GM15510 (cell line): ENCODE data around the gene MEF2A.

Source experiments
- POLR2A ChIP-seq: IDR thresholded peaks from 3 replicates; pipeline ENCODE4 v1.6.1; 2011; ENCODE audit warnings: borderline replicate concordance; ENCODE audit not compliant: insufficient read length; ENCODE audit errors: extremely low read depth

MEF2A gene

DNA sequence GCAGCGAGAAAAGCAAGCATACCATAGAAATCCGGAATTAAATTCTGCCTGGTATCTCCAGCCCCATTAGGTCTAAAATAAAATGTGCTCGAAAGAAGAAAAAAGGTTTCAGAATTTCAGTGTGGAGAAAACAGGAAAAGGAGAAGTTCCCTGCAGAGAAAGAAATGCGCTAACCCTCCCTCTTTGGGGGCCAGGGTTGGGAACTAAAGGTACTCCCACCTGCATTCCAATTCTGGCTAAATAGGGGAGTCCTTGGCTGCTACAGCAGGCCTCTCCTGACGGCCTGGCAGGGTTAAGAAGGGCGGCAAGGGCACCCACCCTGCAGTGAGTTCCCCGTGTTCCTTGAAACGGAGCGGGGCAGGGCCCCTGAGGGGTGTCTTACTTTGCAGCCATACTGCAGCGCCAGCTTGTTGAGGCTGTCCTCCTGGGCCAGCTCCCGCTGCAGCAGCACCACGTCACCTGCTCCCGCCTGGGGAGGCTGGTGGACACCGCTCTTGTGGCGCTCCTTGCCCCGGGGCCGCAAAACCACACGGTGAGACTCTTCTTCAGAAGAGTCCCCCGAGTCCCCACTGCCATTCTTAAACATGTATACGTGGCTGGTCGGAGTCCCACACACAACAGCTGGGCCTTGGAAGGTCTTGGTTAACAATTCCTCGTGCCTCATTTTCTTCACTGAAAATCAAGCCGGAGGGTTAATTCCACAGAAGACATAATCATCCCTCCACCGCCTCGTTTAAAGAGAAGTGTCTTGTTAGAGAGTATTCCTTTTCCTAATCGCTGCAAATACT lies 165.7 kb downstream of the MEF2A start:
- no peak for TF ChIP-seq POLR2A

DNA sequence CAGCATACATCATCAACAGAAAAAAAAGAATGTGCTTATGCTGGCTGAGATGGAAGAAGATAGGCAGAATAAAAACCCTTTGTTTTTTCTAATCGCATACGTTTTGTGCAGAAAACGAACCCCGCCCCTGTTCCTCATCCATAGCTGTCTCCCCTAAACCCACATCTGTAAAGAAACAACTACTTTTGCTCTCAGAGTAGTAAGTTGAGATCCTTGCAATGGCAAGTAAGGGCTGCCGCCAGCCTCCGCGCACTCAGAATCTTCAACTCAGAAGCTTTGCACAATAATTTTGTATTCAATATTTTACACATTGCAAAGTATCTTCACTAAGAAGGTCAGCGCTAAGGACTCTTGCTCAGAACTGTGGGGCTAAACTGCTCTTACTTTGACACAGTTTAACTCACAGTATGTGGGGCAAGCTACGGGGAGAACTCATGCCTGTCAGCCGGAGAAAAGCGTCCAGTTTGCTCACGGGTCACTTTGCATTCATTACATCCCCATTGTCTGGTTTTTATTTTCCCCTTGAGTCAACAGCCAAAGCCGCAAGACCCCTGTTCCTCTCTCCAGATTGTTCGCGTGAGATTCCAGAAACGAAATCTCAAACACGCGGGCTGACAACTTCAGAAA lies 166.5 kb downstream of the MEF2A start:
- TF ChIP-seq POLR2A = no peak

DNA sequence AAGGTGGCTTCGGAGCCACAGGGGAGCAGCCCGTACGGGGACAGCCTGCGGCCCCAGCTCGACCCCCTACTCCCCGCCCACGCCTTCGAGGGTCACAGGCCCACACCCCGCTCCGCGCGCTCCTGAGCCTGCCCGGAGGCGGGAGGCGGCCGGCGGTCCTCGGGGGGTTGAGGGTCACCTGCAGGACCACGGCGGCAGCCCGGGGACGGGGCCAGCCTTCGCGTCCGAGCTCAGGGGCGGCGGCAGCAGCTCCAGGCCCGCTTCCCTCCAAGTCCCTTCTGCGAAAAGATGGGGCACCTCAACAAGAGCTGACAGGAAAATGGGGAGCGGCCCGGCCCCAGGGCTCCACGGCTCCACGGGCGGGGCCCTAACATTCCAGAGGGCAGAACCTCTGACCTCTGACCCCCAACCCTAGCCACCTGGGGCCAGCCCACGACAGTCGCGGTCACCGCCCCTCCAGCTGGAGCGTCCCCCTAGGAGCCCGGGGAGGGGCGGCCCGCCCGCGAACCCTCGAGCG lies 167.0 kb downstream of the MEF2A start:
- TF ChIP-seq POLR2A = no peak

DNA sequence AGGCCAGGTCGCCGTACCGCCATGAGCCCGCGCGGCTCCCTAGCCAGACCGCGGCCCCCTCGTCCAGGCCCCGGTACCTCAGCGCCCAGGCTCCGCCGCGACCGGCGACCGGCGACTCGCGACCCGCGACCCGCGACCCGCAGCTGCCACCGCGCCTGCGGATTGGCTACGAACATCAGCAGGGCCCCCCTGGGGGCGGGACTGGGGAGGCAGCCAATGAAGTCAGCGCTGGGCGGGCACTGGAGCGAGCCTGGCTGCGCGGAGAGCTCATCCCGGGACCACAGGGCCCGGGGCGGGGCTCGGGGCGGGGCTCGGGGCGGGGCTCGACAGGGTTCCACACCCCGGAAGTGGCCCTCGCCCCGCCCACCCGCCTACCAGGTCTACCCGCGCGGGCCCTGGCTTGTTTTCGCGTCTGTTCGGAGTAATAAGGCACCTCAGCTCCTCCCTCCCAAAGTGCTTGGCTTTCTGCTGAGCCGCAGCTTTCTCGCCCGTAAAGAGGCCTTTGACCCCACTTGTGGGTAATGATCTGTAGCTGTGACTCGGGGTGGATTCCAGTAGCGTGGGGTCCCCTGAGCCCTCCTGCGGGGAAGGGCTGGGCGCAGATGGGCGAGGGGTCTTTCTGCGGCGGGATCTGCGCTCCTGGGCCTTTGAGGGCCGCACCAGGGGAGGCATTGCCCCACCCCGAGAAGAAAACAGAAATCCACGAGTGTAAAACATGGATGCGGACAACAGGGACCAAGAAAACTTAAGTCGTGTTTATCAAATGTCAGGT lies 167.7 kb downstream of the MEF2A start, which contains the start of gene LYSMD4:
Gene LYSMD4 (minus strand): TSS at position 170 of the 772 bp plus-strand sequence. CDS start 1,438 bp downstream, outside the sequence.
- TF ChIP-seq POLR2A = peak; percentile 67

DNA sequence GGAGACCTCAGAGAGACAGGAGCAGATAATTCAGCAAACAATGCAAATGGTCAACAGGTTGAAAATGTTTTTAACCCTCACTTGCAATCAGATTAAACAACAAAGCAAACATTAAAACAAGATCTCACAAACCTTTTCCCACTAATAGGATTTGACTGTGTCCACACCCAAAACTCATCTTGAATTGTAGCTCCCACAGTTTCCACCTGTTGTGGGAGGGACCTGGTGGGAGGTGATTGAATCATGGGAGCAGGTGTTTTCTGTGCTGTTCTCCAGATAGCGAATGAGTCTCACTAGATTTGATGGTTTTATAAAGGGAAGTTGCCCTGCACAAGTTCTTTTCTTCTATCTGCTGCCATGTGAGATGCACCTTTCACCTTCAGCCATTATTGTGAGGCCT lies 168.8 kb downstream of the MEF2A start:
- TF ChIP-seq POLR2A = no peak

DNA sequence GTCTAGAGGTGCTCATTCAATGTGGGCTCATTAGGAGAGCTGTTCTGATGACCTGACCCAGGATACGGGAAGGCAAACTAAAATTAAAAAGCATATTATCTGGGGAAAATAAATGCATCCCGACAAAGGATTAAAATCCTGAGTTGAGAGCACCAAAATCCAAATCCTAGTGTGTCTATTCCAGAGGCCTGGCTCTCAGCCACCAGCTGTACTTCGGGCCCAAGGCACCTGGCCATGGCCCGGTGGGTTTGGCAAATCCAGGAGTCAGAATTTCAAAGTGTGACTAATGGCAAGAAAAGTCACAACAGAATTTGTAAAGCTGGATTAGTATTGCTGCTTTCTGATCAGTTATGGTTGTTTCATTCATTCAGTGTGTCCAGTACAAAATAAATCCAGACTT lies 170.1 kb downstream of the MEF2A start:
- no peak for TF ChIP-seq POLR2A

DNA sequence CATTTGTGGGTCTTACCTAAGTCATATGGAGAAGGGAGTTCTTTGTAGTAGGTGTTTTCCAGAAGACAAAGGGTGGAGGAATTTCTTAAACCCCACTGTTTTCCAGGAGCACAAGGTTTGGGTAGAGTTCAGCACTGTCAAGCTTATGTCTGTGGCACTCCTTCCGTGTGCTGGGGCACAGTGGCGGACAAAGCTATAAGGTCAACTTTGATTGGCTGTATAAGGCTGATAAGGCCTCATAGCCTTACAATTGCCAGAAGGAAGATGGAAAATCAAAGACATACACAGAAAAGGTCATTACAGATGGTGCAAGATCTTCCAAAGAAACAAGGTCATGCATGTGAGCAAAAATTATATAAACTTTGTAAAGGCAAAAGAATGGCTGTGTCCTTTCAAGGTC lies 170.9 kb downstream of the MEF2A start:
- TF ChIP-seq POLR2A = no peak

DNA sequence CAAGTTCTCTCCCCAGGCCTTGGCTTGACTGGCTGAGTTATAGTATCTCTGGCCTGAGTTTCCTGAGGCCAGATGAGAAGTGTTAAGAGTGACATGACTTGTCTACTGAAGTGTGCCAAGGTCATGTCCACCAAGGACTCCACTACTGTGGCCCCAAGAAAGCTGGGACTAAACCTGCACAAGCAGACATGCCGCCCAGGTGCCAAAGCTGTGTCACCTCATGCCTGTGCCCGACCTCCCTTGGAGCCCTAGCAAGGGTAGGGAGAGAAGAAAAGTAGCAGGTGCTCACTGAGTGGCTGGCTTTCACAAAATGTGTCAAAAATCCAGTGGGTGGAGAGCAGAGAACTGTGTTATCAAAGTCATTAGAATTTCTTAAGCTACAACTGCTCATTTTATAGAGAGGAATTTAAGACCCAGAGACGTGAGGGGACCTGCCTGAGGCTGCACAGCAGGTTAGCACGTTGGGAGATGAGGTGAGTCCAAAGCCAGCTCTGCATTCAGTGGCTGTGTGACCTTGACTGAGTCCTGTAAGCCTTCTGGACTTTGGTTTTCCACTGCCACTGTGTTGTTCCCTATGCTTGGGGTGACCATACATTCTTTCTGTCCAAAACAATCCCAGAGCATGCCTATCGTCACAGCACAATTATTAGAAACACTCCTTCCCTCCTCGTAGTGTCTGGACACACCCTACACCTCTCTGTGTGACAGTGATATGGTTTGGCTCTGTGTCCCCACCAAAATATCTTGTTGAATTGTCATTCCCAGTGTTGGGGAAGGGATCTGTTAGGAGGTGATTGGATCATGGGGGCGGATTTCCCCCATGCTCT lies 172.4 kb downstream of the MEF2A start:
- TF ChIP-seq POLR2A = no peak

DNA sequence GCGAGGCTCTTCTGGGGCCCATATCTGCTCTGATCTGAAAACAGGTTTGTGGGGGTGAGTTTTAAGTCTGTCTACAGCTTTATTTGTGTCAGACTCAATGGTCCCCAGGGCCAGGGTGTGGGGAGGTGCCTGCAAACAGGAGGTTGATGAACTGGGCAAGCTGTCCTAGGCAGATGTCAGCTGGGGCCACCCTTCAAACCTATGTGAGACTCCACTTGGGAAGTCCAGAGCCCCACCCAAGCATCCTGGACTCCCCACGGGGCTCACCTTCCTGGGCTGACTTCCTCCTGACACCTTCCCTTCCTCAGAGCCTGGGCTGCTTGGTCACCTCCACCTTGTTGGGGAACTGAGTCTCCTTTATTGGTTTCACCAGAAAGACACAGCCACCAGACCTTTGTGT lies 176.1 kb downstream of the MEF2A start:
- no peak for TF ChIP-seq POLR2A

DNA sequence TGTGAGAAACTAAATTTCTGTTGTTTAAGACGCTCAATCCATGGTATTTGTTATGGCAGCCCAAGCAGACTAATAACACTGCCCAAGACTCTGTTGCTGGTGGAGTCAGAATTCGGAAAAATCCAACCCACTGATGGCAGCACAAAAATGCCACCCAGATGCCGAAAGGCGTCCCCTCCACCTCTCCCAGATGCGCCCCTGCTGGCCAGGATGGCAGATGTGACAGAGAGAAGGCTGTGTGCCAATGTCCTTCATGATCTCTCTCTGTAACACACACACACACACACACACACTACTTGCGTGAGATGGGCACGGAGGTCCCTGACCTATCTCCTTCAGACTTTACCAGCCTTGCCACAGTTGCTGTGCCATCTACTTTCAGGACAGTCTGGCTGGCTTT lies 178.4 kb downstream of the MEF2A start:
- no peak for TF ChIP-seq POLR2A

DNA sequence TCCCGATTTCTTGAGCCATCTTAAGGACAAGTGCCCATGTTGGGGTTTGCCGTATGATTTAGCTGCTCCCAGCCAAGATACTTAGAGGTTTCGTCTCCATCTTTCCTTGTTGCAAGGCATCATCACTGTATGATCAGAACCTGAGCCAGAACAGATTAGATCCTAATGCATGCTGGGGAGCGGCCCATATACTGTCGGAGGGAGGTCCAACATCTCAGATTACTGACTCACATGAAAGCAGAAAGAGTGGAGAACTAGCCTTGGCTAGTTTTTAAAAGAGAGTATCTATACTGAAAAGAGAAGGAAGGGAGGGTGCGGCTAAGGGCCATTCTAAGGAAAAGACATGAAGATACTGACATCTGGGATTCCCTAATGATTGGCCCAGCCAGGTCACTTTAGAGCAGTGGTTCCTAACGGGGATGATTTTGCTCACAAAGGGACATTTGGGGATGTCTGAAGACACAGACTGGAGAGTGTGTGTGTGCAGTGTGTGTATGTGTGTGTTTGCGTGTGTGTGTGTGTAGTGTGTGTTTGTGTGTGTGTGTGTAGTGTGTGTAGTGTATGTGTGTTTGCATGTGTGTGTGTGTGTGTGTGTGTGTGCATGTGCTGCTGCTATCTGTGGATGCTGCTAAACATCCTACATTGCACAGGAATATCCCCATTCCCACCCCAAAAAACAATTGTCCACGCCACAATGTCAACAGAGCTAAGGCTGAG lies 179.7 kb downstream of the MEF2A start:
- TF ChIP-seq POLR2A = no peak

DNA sequence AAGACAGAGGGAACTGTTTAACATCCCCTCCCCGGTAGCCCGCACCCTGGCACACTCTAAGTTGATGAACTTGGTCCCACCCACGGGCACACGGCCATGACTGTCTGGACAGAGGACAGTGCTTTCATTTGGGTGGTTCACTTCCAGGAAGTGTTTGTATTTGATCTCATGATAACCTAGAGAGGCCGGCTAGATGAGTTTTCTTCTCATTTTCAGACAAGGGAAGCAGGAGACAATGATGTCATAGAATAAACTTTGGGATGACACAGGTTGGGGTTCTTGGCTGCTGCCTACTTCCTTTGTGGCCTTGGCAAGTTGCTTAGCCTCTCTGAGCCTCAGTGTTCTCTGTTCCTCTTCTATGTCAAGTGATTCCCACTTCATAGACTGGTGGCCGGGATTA lies 183.6 kb downstream of the MEF2A start:
- no peak for TF ChIP-seq POLR2A

DNA sequence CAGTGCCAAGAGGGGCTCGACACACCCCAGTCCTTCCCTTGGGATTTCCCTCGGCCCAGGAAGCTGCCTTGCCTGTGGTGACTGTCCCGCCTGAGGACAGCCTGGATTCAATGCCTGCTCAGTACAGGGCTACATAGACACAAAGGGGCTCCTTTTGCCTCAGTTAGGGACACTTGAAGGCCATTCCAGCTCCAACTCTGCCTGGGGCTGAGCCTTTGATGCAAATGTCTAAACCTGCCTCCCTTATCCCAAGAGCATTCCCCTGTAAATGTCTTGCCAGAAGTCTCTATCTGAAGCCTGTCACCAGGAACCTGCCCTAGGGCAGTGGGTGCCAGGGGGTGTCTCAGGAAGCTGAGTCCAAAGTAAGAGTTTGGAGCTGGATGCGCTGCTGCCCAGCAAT lies 186.8 kb downstream of the MEF2A start:
- TF ChIP-seq POLR2A = no peak

DNA sequence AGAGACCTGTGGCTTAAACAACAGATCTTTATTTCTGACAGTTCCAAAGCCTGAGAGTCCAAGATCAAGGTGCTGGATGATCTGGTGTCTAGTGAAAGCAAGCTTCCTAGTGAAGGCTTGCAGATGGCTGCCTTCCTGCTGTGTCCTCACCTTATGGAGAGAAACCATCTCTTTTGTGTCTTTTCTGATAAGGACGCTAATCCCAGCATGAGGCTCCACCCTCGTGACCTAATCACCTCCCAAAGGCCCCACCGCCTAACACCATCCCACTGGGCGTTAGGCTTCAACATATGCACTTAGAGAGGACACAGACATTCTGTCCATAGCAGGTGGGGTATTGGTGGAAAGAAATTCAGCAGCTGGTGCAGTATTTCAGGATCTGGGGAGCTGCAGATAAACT lies 187.3 kb downstream of the MEF2A start:
- no peak for TF ChIP-seq POLR2A
